KMS-11 (cell line): ENCODE data around the gene MPV17L2.

Experiments
- H2AFZ ChIP-seq: fragments of 200-600 bp; sonication (generic); 2 replicates; pipeline ENCODE4 v1.6.1; 2016; ENCODE audit warnings: antibody characterized with exemption, mixed run types, low read depth
- H3K27ac ChIP-seq: fragments of 200-600 bp; sonication (generic); 2 replicates; pipeline ENCODE4 v1.6.1; 2016; ENCODE audit warnings: mild to moderate bottlenecking, mixed run types
- H3K27me3 ChIP-seq: fragments of 200-600 bp; sonication (generic); 2 replicates; pipeline ENCODE4 v1.6.1; 2017; ENCODE audit warnings: mild to moderate bottlenecking, low read depth, mixed run types, moderate library complexity; ENCODE audit not compliant: insufficient read depth
- H3K36me3 ChIP-seq: fragments of 200-600 bp; sonication (generic); 2 replicates; pipeline ENCODE4 v1.6.1; 2017; ENCODE audit warnings: mild to moderate bottlenecking, mixed run types; ENCODE audit not compliant: insufficient read depth
- H3K4me1 ChIP-seq: fragments of 200-600 bp; sonication (generic); 2 replicates; pipeline ENCODE4 v1.6.1; 2016; ENCODE audit warnings: mild to moderate bottlenecking, low read depth, mixed run types; ENCODE audit not compliant: poor library complexity, severe bottlenecking
- H3K4me2 ChIP-seq: fragments of 200-600 bp; sonication (generic); 2 replicates; pipeline ENCODE4 v1.7.0; 2016; ENCODE audit warnings: mild to moderate bottlenecking, mixed run types
- H3K4me3 ChIP-seq: fragments of 200-600 bp; sonication (generic); IDR thresholded peaks from 2 replicates; pipeline ENCODE4 v1.6.1; 2017; ENCODE audit warnings: low read depth, low read length, mixed read lengths; ENCODE audit not compliant: insufficient read depth
- H3K79me2 ChIP-seq: fragments of 200-600 bp; sonication (generic); 2 replicates; pipeline ENCODE4 v1.6.1; 2016; ENCODE audit warnings: low read depth, mixed run types; ENCODE audit not compliant: insufficient read depth
- H3K9ac ChIP-seq: fragments of 200-600 bp; sonication (generic); 2 replicates; pipeline ENCODE4 v1.6.1; 2016; ENCODE audit warnings: mild to moderate bottlenecking, mixed run types
- H4K20me1 ChIP-seq: fragments of 200-600 bp; sonication (generic); 2 replicates; pipeline ENCODE4 v1.6.1; 2016; ENCODE audit warnings: mild to moderate bottlenecking, mixed run types; ENCODE audit not compliant: insufficient read depth
- TF ChIP-seq, protein P1 (sequence below): fragments of 200-600 bp; sonication (generic); conservative IDR thresholded peaks from 2 replicates; pipeline ENCODE4 v1.6.1; 2017; ENCODE audit warnings: low read depth, mild to moderate bottlenecking, antibody characterized with exemption, low read length, moderate library complexity, mixed read lengths

Gene MPV17L2

GRCh38 chr19:18168673-18169381 is 24.2 kb upstream of the MPV17L2 start:
- no peak overlapping the region for H3K4me3 ChIP-seq

GRCh38 chr19:18170714-18171255 is 22.2 kb upstream of the MPV17L2 start:
- TF ChIP-seq, protein P1, sequence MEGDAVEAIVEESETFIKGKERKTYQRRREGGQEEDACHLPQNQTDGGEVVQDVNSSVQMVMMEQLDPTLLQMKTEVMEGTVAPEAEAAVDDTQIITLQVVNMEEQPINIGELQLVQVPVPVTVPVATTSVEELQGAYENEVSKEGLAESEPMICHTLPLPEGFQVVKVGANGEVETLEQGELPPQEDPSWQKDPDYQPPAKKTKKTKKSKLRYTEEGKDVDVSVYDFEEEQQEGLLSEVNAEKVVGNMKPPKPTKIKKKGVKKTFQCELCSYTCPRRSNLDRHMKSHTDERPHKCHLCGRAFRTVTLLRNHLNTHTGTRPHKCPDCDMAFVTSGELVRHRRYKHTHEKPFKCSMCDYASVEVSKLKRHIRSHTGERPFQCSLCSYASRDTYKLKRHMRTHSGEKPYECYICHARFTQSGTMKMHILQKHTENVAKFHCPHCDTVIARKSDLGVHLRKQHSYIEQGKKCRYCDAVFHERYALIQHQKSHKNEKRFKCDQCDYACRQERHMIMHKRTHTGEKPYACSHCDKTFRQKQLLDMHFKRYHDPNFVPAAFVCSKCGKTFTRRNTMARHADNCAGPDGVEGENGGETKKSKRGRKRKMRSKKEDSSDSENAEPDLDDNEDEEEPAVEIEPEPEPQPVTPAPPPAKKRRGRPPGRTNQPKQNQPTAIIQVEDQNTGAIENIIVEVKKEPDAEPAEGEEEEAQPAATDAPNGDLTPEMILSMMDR = no peak
- Histone ChIP-seq H3K79me2 (no peaks in the 10 kb centered on the region), H3K4me1 (peaks cover 11% of the 10 kb centered on the region), H3K27me3 (no peaks in the 10 kb centered on the region), H4K20me1 (no peaks in the 10 kb centered on the region), H3K27ac (no peak overlapping the region), H3K4me2 (no peak overlapping the region), H3K9ac (no peak overlapping the region), H3K36me3 (no peaks in the 10 kb centered on the region), H2AFZ (no peak overlapping the region), H3K4me3 (no peak overlapping the region)

More at GRCh38 chr19:18168673-18169381, 24.2 kb upstream of the MPV17L2 start:
- Histone ChIP-seq H3K4me2 (no peak overlapping the region), H4K20me1 (no peaks in the 10 kb centered on the region), H3K79me2 (no peaks in the 10 kb centered on the region), H3K27me3 (no peaks in the 10 kb centered on the region), H2AFZ (no peak overlapping the region), H3K9ac (no peak overlapping the region), H3K36me3 (no peaks in the 10 kb centered on the region), H3K4me1 (peaks cover 4% of the 10 kb centered on the region), H3K27ac (no peak overlapping the region)
- TF ChIP-seq, protein P1 = no peak

- H3K27ac ChIP-seq = no peak overlapping the region
- TF ChIP-seq, protein P1 = no peak
- no peaks in the 10 kb centered on the region for H3K79me2 ChIP-seq
- H3K9ac ChIP-seq = no peak overlapping the region
- no peak overlapping the region for H3K4me3 ChIP-seq
- no peaks in the 10 kb centered on the region for H4K20me1 ChIP-seq
- H3K4me1 ChIP-seq = peaks cover 11% of the 10 kb centered on the region
- H3K27me3 ChIP-seq = no peaks in the 10 kb centered on the region
- H2AFZ ChIP-seq = no peak overlapping the region
- no peak overlapping the region for H3K4me2 ChIP-seq
- no peaks in the 10 kb centered on the region for H3K36me3 ChIP-seq
Measured at GRCh38 chr19:18171605-18172327, 21.3 kb upstream of the MPV17L2 start.

DNA sequence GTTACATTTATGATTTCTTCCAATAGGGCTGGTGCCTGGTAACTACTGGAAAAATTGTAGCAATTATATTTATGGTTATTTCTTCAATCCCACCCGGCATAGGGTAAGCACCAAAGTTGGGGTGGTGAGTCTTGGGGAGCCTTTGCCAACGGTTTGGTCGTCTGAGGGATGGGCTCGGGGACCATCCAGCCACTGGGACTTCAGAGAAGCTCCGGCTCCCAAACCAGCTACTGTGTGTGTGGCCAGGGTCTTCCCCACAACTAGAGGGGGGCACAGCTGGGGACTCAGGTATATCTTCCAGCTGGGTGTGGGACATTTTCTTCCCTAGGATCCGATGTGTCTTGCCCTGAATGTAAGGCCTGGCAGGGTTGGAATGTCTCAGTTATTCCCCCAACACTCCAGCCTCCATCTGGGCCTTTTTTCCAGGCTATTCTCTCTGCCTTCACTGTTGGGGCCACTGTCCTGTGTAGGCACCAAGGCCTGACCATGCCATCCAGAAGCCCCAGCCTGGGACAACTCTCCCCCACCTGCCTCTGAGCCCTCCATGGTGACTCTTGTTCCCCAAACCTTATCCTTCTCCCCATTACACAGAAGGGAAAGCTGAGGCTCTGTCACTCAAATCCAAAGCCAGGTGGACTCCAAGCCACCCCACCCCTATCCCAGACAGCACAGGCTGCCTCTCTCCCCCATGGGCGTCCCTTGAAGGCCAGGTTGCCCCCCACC is 20.5 kb upstream of the MPV17L2 start:
- Histone ChIP-seq H3K27me3 (no peaks in the 10 kb centered on the region), H3K4me3 (no peak overlapping the region), H3K4me1 (peaks cover 11% of the 10 kb centered on the region), H3K27ac (no peak overlapping the region), H3K36me3 (no peaks in the 10 kb centered on the region), H3K4me2 (no peak overlapping the region), H3K79me2 (no peaks in the 10 kb centered on the region), H3K9ac (no peak overlapping the region), H2AFZ (no peak overlapping the region), H4K20me1 (no peaks in the 10 kb centered on the region)
- TF ChIP-seq, protein P1 = no peak
